Heart left ventricle (tissue), 16 donors: ENCODE results near the gene CCL23. TPM values are rescaled to one million over a fixed set of nuclear protein-coding genes. Genes with fewer than 3 reads are reported as not detected.
A peak's percentile ranks its signal among the peaks of the same experiment; 100 is the strongest.

Experiments
- ATAC-seq, 4 donors: fragments of 200-7000 bp; cut with Tn5 transposase; one replicate each; pipeline ENCODE4 v1.9.1; 2020 to 2022; ENCODE audit warnings: moderate library complexity in 4 of 4, mild to moderate bottlenecking in 3 of 4, moderate number of reproducible peaks in 1 of 4
- DNase-seq, 5 donors: peaks; one replicate each; pipeline ENCODE4 v3.0.0-alpha.2; 2020
- H3K27ac ChIP-seq, 12 donors: fragments of 200-600 bp; sonication (generic) in 4 of 12; one replicate each; pipeline versions ENCODE4 v1.5.0 to v1.8.0; 2016 to 2022; ENCODE audit warnings: mild to moderate bottlenecking in 2 of 12
- H3K27me3 ChIP-seq, 9 donors: fragments of 200-600 bp; sonication (generic) in 2 of 9; one replicate each; pipeline versions ENCODE4 v1.5.1 to v1.8.0; 2016 to 2022; ENCODE audit warnings: mild to moderate bottlenecking in 3 of 9
- H3K36me3 ChIP-seq, 9 donors: fragments of 200-600 bp; sonication (generic) in 2 of 9; one replicate each; pipeline versions ENCODE4 v1.5.0 to v1.8.0; 2018 to 2022; ENCODE audit warnings: mild to moderate bottlenecking in 2 of 9
- H3K4me1 ChIP-seq, 12 donors: fragments of 200-600 bp; sonication (generic) in 4 of 12; one replicate each; pipeline versions ENCODE4 v1.5.0 to v1.8.0; 2016 to 2022; ENCODE audit warnings: mild to moderate bottlenecking in 3 of 12
- H3K4me3 ChIP-seq, 12 donors: fragments of 200-600 bp; sonication (generic) in 4 of 12; one replicate each; pipeline versions ENCODE4 v1.5.0 to v1.8.0; 2017 to 2022; ENCODE audit warnings: mild to moderate bottlenecking in 9 of 12, moderate library complexity in 4 of 12
- H3K9me3 ChIP-seq, 12 donors: fragments of 200-600 bp; sonication (generic) in 4 of 12; one replicate each; pipeline versions ENCODE4 v1.5.0 to v1.8.0; 2016 to 2022; ENCODE audit warnings: mild to moderate bottlenecking in 1 of 12
- CTCF ChIP-seq, 12 donors: fragments of 200-600 bp; sonication (generic) in 4 of 12; IDR thresholded peaks; one replicate each; pipeline versions ENCODE4 v1.5.0 to v1.8.0; 2018 to 2022; ENCODE audit warnings: antibody characterized with exemption in 12 of 12, mild to moderate bottlenecking in 5 of 12
- POLR2A ChIP-seq, 2 donors: fragments of 450-650 bp; IDR thresholded peaks; one replicate each; pipeline ENCODE4 v1.6.1; 2017; ENCODE audit warnings: antibody characterized with exemption in 2 of 2, mild to moderate bottlenecking in 2 of 2, moderate library complexity in 2 of 2
- WGBS, 4 donors: extraction: QIAGEN DNeasy Blood & Tissue Kit in 2 of 4; methylation state at CpG; one replicate each; pipeline versions ENCODE4 v1.1.5 to v1.1.7; 2013 to 2018; 5-methylcytosine and 5-hydroxymethylcytosine counted together
- intact Hi-C, 10 donors: fragments of 100-400 bp; cut with DNase I; formaldehyde crosslinking; loops; one replicate each; pipeline versions ENCODE4 v1.11.1 to v1.14.2; 2022
- polyA plus RNA-seq, 2 donors: library from polyadenylated mRNA; stranded (reverse); fragments of 200-250 nt; gene quantifications; one replicate each; pipeline ENCODE4 v1.2.3, GENCODE V29; 2013
- total RNA-seq, 9 donors: library from RNA; depleted of rRNA in 2 of 9; stranded (reverse); fragments of >200 nt in 2 of 9; fragmentation: NEBNext Ultra II Directional in 3 of 9; extraction: Animal tissue kit (Norgen Biotek cat#: 25700) in 3 of 9; gene quantifications; one replicate each; pipeline versions ENCODE4 v1.1.0 to v1.2.4, GENCODE V29; 2016 to 2023
- donor health status: ischemic (EF 13 %, LVEDD 7.1; RV severe dilation, severe dysfunction).
- donor health status: healthy with polysubstance abuse.
- donor health status: DM: no; HTN: yes; CAD: no.
- donor health status: DM: no; HTN: no; CAD: no.
- donor health status: ischemic (EF 25% LVEDD 6.9; RV normal size, moderate dysfunction).
- donor health status: ischemic (EF 25% LVEDD 5.7; RV mildly dilated, moderate dysfunction).
- donor health status: healthy.
- donor health status: DM: yes; HTN: yes; CAD: no.
- donor health status: ischemic (EF 35%, LVEDD 5.7; RV mildly dilated, moderate dysfunction).
- donor health status: nonischemic (EF 11% LVEDD 7.7; RV severe dilation, severe dysfunction).
- donor health status: DM: yes; HTN: yes; CAD: no.
- donor health status: PGD.
- donor health status: ischemic (EF 29% LVEDD 5.4; RV normal size, mild dysfunction).
- donor health status: nonischemic (EF 23%, LVEDD 6.1; RV moderate dilation, normal function).

CCL23 gene
- total and polyA plus RNA-seq, 11 donors = 0.42 to 5.2 TPM; not detected in 9

GRCh38 chr17:36008998-36009665 lies 8.6 kb downstream of the CCL23 start:
- Histone ChIP-seq H3K27me3 (peaks cover 0 to 7% (median 0%) of the 10 kb centered on the region in 9 donors), H3K36me3 (no peaks in the 10 kb centered on the region), H3K9me3 (peaks cover 0 to 29% (median 5%) of the 10 kb centered on the region in 12 donors), H3K27ac (no peak overlapping the region), H3K4me1 (no peaks in the 10 kb centered on the region), H3K4me3 (no peak overlapping the region)
- intact Hi-C loops = no loop called here
- no peak for DNase-seq
- WGBS, 4 donors = 77 to 83% (median 79%) methylated on average over 14 of the region's 14 CpGs
- ATAC-seq = no peak
- no peak for TF ChIP-seq POLR2A (IDR thresholded peaks at IDR 0.05)
- TF ChIP-seq CTCF (IDR thresholded peaks at IDR 0.05) = peak in 6 of 12 donors; percentile 3 to 39 (median 22)

- Histone ChIP-seq H3K9me3 (peaks cover 0 to 12% (median 0%) of the 10 kb centered on the region in 12 donors), H3K36me3 (no peaks in the 10 kb centered on the region), H3K4me1 (no peaks in the 10 kb centered on the region), H3K4me3 (no peak overlapping the region), H3K27me3 (no peaks in the 10 kb centered on the region), H3K27ac (no peak overlapping the region)
- ATAC-seq = no peak
- intact Hi-C loops = no loop called here
- 71 to 76% (median 74%) methylated on average over 4 of the region's 4 CpGs for WGBS, 4 donors
- DNase-seq = no peak
- TF ChIP-seq CTCF (IDR thresholded peaks at IDR 0.05) (no peak), POLR2A (IDR thresholded peaks at IDR 0.05) (no peak)
These were observed 13.1 kb downstream of the CCL23 start for GRCh38 chr17:36004594-36005108.

- TF ChIP-seq POLR2A (IDR thresholded peaks at IDR 0.05) (no peak), CTCF (IDR thresholded peaks at IDR 0.05) (no peak)
- Histone ChIP-seq H3K27me3 (peaks cover 0 to 4% (median 0%) of the 10 kb centered on the region in 9 donors), H3K36me3 (no peaks in the 10 kb centered on the region), H3K27ac (no peak overlapping the region), H3K9me3 (no peaks in the 10 kb centered on the region), H3K4me1 (no peaks in the 10 kb centered on the region), H3K4me3 (no peak overlapping the region)
- intact Hi-C loops = no loop called here
- no peak for DNase-seq
- ATAC-seq = no peak
- 85 to 92% (median 90%) methylated on average over 7 of the region's 7 CpGs for WGBS, 4 donors
These were observed 15.1 kb downstream of the CCL23 start for GRCh38 chr17:36002631-36003030.

- 73 to 84% (median 81%) methylated on average over 6 of the region's 6 CpGs for WGBS, 4 donors
- ATAC-seq = no peak
- peaks cover 0 to 4% (median 0%) of the 10 kb centered on the region in 9 donors for H3K27me3 ChIP-seq
These were observed 15.7 kb downstream of the CCL23 start for GRCh38 chr17:36001862-36002603.

More at GRCh38 chr17:36001862-36002603, 15.7 kb downstream of the CCL23 start:
- H3K36me3 ChIP-seq = no peaks in the 10 kb centered on the region
- no peak for DNase-seq
- no peak overlapping the region for H3K27ac ChIP-seq
- no peak overlapping the region for H3K4me3 ChIP-seq
- TF ChIP-seq CTCF (IDR thresholded peaks at IDR 0.05) (no peak), POLR2A (IDR thresholded peaks at IDR 0.05) (no peak)
- intact Hi-C loops = no loop called here
- H3K9me3 ChIP-seq = no peaks in the 10 kb centered on the region
- H3K4me1 ChIP-seq = no peaks in the 10 kb centered on the region
